ENCODE measurements around the gene IDUA. TPM values are rescaled to one million over a fixed set of nuclear protein-coding genes. Genes with fewer than 3 reads are reported as not detected.

IDUA gene
- total RNA-seq, 3 donors from 2014 or later, result 29.7 to 45.7 (median 33.4) TPM

GRCh38 chr4:947491-947971, 39.3 kb upstream of the IDUA start:
- intact Hi-C loops (cut with DNase I, micrococcal nuclease), result no loop called here
- TF ChIP-seq, protein P1, sequence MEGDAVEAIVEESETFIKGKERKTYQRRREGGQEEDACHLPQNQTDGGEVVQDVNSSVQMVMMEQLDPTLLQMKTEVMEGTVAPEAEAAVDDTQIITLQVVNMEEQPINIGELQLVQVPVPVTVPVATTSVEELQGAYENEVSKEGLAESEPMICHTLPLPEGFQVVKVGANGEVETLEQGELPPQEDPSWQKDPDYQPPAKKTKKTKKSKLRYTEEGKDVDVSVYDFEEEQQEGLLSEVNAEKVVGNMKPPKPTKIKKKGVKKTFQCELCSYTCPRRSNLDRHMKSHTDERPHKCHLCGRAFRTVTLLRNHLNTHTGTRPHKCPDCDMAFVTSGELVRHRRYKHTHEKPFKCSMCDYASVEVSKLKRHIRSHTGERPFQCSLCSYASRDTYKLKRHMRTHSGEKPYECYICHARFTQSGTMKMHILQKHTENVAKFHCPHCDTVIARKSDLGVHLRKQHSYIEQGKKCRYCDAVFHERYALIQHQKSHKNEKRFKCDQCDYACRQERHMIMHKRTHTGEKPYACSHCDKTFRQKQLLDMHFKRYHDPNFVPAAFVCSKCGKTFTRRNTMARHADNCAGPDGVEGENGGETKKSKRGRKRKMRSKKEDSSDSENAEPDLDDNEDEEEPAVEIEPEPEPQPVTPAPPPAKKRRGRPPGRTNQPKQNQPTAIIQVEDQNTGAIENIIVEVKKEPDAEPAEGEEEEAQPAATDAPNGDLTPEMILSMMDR (IDR thresholded peaks at IDR 0.05), result no peak
- no peaks in the 10 kb centered on the region for H3K36me3 ChIP-seq (ENCODE audit: low read depth)
- no peaks in the 10 kb centered on the region for H3K4me1 ChIP-seq (ENCODE audit: low read depth)
- no peak overlapping the region for H3K4me3 ChIP-seq
- DNase-seq (peak in 2 of 3 donors; percentile 18 to 45), ATAC-seq (no peak)
- H3K9me3 ChIP-seq, result no peaks in the 10 kb centered on the region

- H3K4me3 ChIP-seq, result no peak overlapping the region
- H3K36me3 ChIP-seq (ENCODE audit: low read depth), result no peaks in the 10 kb centered on the region
- DNase-seq (peak in 2 of 3 donors; percentile 39 to 53), ATAC-seq (peak; percentile 66)
- intact Hi-C loops (cut with DNase I, micrococcal nuclease), result no loop called here
- TF ChIP-seq, protein P1 (IDR thresholded peaks at IDR 0.05), result no peak
- no peaks in the 10 kb centered on the region for H3K4me1 ChIP-seq (ENCODE audit: low read depth)
- no peaks in the 10 kb centered on the region for H3K9me3 ChIP-seq
Observed at GRCh38 chr4:948101-948935, 38.5 kb upstream of the IDUA start.

- Histone ChIP-seq H3K9me3 (no peaks in the 10 kb centered on the region), H3K36me3 (ENCODE audit: low read depth) (no peaks in the 10 kb centered on the region), H3K4me3 (no peak overlapping the region), H3K4me1 (ENCODE audit: low read depth) (no peaks in the 10 kb centered on the region)
- TF ChIP-seq, protein P1 (IDR thresholded peaks at IDR 0.05), result no peak
- peak in 2 of 3 donors; percentile 7 to 43 for DNase-seq
- intact Hi-C loops (cut with DNase I, micrococcal nuclease), result no loop called here
- ATAC-seq, result no peak
Observed at GRCh38 chr4:948936-949300, 37.9 kb upstream of the IDUA start.

- Histone ChIP-seq H3K4me3 (no peak overlapping the region), H3K9me3 (no peaks in the 10 kb centered on the region), H3K36me3 (ENCODE audit: low read depth) (no peaks in the 10 kb centered on the region), H3K4me1 (ENCODE audit: low read depth) (no peaks in the 10 kb centered on the region)
- ATAC-seq (no peak), DNase-seq (peak in 2 of 3 donors; percentile 9 to 37)
- intact Hi-C loops (cut with DNase I, micrococcal nuclease), result no loop called here
- TF ChIP-seq, protein P1 (IDR thresholded peaks at IDR 0.05), result no peak
Observed at GRCh38 chr4:949656-950055, 37.2 kb upstream of the IDUA start.

GRCh38 chr4:950136-951020, 36.5 kb upstream of the IDUA start:
- Histone ChIP-seq H3K36me3 (ENCODE audit: low read depth) (no peaks in the 10 kb centered on the region), H3K4me1 (ENCODE audit: low read depth) (no peaks in the 10 kb centered on the region), H3K9me3 (no peaks in the 10 kb centered on the region), H3K4me3 (no peak overlapping the region)
- TF ChIP-seq, protein P1 (IDR thresholded peaks at IDR 0.05), result no peak
- ATAC-seq, result no peak
- peak in 2 of 3 donors; percentile 18 to 39 for DNase-seq
- intact Hi-C loops (cut with DNase I, micrococcal nuclease), result no loop called here
